HG02870 (cell line): ENCODE measurements around the gene ELOVL7.
"Not testable (repeated sequence)": the region's sequence is repeated elsewhere in the genome, so short reads cannot be mapped to it uniquely, and the experiment has no call there.

Experiments used
- ATAC-seq: cut with Tn5 transposase; IDR thresholded peaks from one replicate; pipeline ENCODE4 v1.9.1; 2021; ENCODE audit warnings: mild to moderate bottlenecking, moderate library complexity; ENCODE audit not compliant: unreplicated experiment

The ELOVL7 gene

DNA sequence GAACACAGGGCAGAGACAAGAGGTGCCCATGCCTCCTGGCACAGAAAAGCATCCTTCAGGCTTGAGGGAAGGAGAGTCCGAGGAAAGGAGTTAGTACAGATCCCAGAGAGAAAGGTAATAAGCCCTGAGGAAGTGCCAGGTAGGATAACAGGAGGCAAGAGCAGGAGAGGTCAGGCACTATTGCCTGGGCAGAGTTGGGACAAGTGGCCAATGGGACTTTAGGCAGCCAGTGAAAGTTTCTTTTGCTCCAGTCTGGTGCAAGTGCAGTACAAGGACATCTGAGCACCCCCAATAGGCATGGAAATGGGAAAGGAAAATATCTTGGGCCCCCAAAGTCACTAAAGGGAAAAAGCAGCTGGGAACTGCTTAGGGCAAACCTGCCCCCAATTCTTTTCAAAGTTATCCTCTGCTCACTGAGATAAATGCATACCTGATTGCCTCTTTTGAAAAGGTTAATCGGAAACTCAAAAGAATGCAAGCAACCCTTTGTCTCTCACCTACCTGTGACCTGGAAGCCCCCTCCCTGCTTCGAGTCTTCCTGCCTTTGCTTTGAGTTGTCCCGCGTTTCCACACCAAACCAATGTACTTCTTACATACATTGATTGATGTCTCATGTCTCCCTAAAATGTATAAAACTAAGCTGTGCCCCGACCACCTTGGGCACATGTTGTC lies 46.5 kb downstream of the ELOVL7 start:
- ATAC-seq, result no peak

- not testable (repeated sequence) for ATAC-seq
Observed at GRCh38 chr5:60795424-60795950, 48.6 kb downstream of the ELOVL7 start.

DNA sequence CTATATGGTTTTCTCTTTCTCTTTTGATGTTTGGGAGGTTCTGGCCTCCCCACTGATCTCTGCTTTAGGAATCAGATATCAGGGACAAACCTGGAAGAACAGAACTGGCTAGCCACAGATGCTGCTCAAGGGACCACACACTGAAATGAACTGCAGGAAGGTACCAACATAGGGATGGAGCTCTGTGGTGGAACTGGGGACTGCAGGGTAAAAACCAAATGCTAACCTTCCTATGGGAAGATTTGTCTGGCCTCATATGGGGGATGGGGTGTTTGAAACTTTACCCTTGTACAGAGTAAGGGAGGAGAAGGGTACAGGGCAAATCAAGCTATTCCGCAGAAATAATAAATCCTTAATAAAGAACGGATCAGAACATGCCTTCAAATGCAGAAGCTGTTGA lies 49.4 kb downstream of the ELOVL7 start:
- ATAC-seq, result no peak

- no peak for ATAC-seq
Observed at GRCh38 chr5:60792438-60792837, 51.6 kb downstream of the ELOVL7 start.

DNA sequence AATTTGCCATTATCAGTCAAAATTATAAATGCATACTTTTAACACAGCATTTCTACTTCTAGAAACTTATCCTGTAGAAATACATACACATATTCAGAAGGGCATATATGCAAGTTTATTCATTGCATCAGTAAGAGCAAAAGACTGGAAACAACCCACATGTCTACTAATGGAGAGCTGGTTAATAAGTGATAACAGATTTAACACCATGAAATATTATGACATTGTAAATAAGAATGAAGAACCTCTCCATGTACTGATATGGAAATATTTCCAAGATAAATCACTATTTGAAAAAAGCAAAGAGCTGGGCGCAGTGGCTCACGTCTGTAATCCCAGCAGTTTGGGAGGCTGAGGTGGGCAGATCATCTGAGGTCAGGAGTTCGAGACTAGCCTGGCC lies 54.5 kb downstream of the ELOVL7 start:
- no peak for ATAC-seq

GRCh38 chr5:60788863-60789513 lies 55.1 kb downstream of the ELOVL7 start:
- no peak for ATAC-seq

GRCh38 chr5:60779466-60779865 lies 64.6 kb downstream of the ELOVL7 start:
- no peak for ATAC-seq

GRCh38 chr5:60776343-60776742 lies 67.7 kb downstream of the ELOVL7 start:
- ATAC-seq, result no peak

DNA sequence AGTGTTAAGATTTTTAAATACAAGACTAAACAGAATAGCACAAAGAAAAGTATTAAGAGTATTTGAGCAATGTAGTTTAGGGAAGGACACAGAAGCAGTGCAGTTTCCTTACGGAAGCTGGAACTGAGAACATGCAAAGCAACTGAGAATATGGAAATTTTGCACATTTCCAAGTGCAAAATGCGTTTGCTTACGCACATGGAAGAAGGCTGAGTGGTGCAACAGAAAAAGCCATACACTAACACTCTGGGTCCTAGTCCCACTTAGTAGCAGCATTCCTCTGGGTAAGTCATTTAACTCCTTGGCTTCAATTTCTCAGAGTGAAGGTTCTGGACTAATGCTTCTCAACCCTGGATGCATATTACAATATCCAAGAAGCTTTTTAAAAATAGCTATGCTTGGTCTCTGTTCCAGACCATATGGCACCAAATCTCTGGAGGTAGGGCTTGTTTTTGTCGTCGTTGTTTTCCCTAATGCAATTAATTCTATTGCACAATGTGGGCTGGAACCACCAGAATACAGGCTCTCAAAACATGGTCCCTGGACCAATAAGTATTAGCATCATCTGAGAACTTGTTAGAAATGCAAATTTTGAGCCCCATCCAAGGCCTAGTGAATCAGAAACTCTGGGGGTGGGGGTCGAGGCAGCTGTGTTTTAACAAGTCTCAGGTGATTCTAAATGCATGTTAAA lies 78.9 kb downstream of the ELOVL7 start:
- ATAC-seq, result no peak

DNA sequence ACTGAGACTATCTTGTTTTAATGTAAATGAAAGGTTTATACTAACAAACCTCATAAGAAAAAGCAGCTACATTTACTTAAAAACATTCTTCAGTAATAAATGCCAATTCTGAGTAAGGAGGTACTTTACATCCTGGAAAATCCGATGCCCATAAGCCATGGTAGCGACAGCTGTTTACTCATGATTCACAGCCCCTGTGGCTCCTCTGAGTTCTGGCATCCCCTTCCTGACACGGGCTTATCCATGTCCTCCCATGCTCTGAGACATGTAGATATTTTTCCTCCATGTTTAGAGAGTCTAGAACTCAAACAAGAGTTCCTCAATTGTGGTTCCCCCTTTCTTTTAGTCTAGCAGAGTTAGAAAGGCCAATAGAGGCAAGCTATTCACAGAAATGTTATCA lies 81.0 kb downstream of the ELOVL7 start:
- ATAC-seq, result no peak

GRCh38 chr5:60754495-60754894 lies 89.6 kb downstream of the ELOVL7 start:
- ATAC-seq, result no peak

- no peak for ATAC-seq
Observed at GRCh38 chr5:60744682-60745081, 99.4 kb downstream of the ELOVL7 start.

DNA sequence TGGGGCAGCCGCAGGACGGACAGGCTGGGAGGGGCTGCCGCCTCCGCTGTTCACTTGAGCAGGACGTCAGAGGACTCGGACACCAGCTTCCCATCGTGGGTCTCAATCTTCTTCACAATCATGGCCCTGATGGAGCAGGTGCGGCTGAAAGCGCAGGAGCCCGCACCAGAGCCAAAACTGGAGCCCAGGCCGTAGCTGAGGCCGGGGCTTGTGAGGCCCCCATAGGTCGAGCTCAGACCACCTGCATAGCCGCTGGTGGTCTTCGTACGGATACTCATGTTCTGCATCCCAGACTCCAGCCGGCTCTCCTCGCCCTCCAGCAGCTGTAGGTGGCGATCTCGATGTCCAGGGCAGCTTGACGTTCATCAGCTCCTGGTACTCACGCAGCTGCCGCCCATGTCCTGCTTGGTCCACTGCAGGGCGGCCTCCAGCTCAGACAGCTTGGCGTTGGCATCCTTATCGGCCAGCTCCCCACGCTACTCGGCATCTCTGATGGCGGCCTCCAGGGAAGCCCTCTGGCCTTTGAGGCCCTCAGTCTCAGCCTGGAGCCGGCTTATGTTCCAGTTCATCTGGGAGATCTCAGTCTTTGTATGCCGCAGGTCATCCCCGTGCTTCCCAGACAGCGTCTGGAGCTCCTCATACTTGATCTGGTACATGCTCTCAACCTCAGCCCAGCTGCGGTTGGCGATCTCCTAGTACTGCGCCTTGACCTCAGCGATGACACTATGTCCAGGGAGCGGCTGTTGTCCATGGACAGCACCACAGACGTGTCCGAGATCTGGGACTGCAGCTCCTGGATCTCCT lies 100.4 kb downstream of the ELOVL7 start:
- ATAC-seq, result no peak

DNA sequence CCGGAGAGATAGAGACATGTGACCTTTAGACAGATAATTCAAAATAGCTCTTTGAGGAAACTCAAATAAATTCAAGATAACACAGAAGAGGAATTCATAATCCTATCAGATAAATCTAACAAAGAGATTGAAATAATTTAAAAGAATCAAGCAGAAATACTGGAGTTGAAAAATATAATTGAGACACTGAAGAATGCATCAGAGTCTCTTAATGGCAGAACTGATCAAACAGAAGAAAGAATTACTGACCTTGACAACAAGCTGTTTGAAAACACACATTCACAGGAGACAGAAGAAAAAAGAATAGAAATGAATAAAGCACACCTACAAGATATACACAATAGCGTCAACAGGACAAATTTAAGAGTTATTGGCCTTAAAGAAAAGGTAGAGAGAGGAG lies 103.7 kb downstream of the ELOVL7 start:
- no peak for ATAC-seq

DNA sequence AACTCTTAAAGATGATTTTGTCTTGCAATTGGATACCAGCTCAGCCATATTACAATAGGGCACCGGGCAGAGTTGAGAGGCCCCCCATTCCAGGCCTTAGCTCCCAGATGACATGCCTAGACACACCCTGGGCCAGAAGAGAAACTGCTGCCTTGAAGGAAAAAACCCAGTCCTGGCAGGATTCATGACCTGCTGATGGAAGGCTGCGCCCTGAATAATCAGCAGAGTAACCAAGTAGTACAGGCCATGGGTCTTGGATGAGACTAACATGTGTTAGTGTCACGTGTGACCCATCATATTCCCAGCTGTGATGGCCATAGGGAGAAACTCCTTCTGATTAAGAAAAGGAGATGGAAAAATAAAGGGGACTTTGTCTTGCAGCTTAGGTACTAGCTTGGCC lies 105.1 kb downstream of the ELOVL7 start:
- no peak for ATAC-seq

DNA sequence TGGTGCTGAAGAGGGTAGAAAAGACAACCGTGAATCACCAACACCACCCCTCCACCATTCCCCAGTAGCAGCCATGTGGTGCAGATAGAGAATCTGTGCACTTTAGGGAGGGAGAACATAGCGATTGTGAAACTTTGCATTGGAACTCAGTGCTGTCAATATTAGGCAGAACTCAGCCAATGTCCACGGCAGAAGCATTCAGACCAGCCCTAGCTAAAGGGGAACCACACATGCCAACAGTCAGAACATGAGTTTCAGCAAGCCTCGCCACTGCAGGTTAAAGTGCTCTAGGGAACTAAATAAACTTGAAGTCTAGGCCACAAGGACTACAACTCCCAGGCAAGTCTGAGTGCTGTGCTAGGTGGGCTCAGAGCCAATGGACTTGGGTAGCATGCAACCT lies 105.6 kb downstream of the ELOVL7 start:
- peak; percentile 88 for ATAC-seq

DNA sequence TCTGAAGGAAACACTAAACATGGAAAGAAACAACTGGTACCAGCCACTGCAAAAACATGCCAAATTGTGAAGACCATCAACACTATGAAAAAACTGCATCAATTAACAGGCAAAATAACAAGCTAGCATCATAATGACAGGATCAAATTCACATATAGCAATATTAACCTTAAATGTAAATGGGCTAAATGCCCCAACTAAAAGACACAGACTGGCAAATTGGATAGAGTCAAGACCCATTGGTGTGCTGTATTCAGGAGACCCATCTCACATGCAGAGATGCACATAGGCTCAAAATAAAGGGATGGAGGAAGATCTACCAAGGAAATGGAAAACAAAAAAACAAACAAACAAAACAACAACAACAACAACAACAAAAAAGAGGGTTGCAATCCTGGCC lies 113.2 kb downstream of the ELOVL7 start:
- not testable (repeated sequence) for ATAC-seq

DNA sequence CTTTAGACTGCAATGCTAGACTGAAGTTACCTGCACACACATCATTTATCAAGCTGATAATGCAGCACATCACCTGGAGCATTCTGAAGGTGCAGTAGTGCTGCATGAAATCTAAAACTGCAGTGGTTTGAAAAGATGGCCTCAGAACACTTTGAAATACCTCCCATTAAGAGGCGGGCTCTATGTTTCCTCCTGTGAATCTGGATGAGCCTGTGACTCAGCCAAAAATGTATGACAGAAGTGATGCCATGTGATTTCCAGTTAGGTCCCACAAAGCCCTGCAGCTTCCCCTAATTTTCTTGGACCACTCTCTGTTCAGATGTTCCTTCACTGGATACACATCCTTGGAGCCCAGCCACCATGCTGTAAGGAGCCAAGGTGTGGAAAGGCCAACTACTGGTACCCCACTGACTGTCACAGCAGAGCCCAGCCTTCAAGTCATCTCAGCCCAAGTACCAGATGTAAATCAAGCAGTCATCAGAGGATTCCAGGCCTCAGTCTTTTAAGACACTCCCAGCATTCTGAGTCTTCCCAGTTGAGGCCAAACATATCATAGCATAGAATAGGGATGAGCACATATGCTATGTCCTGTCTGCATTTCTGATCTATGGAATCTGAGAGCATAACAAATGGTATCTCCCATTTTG lies 116.9 kb downstream of the ELOVL7 start:
- ATAC-seq, result no peak

DNA sequence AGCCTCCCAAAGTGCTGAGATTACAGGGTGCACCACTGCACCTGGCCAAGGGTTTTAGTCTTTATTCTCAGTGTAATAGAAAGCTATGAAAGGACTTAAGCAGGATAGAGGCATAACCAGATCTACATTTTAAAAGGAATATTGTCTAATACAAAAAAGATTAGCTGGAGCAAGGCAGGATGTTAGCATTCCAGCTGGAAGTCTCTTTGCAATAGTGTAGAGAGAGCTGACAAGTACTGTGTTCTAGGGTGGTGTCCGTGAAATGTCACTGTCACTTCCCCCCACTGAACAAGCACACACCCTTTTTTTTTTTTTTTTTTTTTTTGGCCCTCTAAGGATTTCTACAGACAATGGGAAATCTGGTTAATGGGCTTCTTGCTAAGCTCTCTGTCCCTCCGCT lies 119.9 kb downstream of the ELOVL7 start:
- ATAC-seq, result no peak

DNA sequence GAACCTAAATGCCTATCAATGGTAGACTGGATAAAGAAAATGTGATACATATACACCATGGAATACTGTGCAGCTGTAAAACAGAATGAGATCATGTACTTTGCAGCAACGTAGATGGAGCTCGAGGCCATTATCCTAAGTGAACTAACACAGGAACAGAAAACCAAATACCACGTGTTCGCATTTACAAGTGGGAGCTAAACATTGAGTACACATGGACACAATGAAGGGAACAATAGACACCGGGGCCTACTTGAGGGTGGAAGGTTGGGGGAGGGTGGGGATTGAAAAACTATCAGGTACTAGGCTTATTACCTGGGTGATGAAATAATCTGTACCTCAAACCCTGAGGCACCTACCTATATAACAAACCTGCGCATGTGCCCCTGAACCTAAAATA lies 121.7 kb downstream of the ELOVL7 start:
- no peak for ATAC-seq

DNA sequence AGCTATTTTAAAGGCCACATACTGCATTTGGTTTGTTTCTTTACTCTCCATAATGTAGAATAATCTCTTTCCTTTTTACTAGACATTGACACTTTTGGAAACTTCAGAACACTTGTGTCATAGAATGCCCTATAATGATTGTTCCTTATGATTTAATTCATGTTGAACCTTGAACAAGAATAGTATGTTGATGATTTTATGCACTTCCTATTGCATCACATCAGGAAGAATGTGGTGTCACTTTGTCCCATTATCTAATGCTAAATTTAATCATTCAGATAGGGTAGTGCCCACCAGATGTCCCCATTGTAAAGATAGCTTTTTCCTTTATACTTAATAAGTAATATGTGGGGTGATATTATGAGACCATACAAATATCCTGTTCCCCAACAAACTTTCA lies 124.7 kb downstream of the ELOVL7 start:
- no peak for ATAC-seq
